ENCODE data around the gene SCYGR4. TPM values are rescaled to one million over a fixed set of nuclear protein-coding genes. Genes with fewer than 3 reads are reported as not detected.

The SCYGR4 gene
- polyA plus RNA-seq, 1 donor from 2014 or later, result not detected

DNA sequence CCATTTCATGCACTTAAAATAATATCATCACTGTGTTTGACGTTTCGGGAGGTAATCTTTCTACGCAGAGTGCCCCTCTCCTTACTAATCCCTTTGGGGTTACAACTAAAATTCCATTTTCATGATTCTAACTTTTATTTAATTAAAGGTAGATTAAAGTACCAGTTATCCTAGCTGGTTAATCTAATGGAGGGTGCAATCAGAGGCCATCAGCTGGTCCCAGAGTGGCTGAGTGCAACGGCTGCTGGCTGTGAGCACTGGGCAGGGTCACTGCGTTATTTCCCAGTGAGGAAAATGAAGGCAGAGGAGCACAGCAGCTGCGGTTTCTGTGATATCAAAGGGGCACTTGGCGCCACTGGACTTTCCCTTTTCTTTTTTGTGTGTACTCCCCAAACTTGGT is 12.1 kb downstream of the SCYGR4 start:
- Histone ChIP-seq H3K4me3 (ENCODE audit: low read length) (peak overlapping the region; percentile 54), H3F3A (ENCODE audit: insufficient read depth, low read length, poor library complexity, severe bottlenecking) (peaks cover 4% of the 10 kb centered on the region), H3K9ac (ENCODE audit: low read length) (peak overlapping the region; percentile 63), H3K27me3 (ENCODE audit: insufficient read depth, low read depth, low read length) (no peaks in the 10 kb centered on the region), H3K79me2 (replicated peaks; ENCODE audit: insufficient read depth, low read length) (peaks cover 4% of the 10 kb centered on the region), H2AFZ (ENCODE audit: low read depth, low read length) (no peak overlapping the region), H3K4me2 (ENCODE audit: low read length) (peak overlapping the region; percentile 37), H4K20me1 (ENCODE audit: insufficient read depth) (no peaks in the 10 kb centered on the region), H3K36me3 (ENCODE audit: insufficient read depth, low read length) (no peaks in the 10 kb centered on the region), H3K9me2 (ENCODE audit: insufficient read depth, low read length) (no peaks in the 10 kb centered on the region), H3K27ac (ENCODE audit: low read length) (peak overlapping the region; percentile 97), H3K9me3 (ENCODE audit: low read length) (no peaks in the 10 kb centered on the region)
- TF ChIP-seq, protein P1, sequence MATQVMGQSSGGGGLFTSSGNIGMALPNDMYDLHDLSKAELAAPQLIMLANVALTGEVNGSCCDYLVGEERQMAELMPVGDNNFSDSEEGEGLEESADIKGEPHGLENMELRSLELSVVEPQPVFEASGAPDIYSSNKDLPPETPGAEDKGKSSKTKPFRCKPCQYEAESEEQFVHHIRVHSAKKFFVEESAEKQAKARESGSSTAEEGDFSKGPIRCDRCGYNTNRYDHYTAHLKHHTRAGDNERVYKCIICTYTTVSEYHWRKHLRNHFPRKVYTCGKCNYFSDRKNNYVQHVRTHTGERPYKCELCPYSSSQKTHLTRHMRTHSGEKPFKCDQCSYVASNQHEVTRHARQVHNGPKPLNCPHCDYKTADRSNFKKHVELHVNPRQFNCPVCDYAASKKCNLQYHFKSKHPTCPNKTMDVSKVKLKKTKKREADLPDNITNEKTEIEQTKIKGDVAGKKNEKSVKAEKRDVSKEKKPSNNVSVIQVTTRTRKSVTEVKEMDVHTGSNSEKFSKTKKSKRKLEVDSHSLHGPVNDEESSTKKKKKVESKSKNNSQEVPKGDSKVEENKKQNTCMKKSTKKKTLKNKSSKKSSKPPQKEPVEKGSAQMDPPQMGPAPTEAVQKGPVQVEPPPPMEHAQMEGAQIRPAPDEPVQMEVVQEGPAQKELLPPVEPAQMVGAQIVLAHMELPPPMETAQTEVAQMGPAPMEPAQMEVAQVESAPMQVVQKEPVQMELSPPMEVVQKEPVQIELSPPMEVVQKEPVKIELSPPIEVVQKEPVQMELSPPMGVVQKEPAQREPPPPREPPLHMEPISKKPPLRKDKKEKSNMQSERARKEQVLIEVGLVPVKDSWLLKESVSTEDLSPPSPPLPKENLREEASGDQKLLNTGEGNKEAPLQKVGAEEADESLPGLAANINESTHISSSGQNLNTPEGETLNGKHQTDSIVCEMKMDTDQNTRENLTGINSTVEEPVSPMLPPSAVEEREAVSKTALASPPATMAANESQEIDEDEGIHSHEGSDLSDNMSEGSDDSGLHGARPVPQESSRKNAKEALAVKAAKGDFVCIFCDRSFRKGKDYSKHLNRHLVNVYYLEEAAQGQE (IDR thresholded peaks at IDR 0.05; ENCODE audit: borderline replicate concordance), result no peak
- TF ChIP-seq TAF1 (IDR thresholded peaks at IDR 0.05; ENCODE audit: low read depth) (no peak), RAD21 (conservative IDR thresholded peaks at IDR 0.05) (no peak), CTCF (IDR thresholded peaks at IDR 0.05; ENCODE audit: poor library complexity, severe bottlenecking) (no peak), EP300 (conservative IDR thresholded peaks at IDR 0.05; ENCODE audit: poor library complexity, severe bottlenecking) (no peak), SMC3 (conservative IDR thresholded peaks at IDR 0.05; ENCODE audit: poor library complexity) (no peak), MXI1 (conservative IDR thresholded peaks at IDR 0.05; ENCODE audit: poor library complexity, severe bottlenecking) (no peak), EZH2 (IDR thresholded peaks at IDR 0.05; ENCODE audit: borderline replicate concordance, insufficient read depth, low read length, poor library complexity, severe bottlenecking) (no peak), POLR2AphosphoS5 (IDR thresholded peaks at IDR 0.05) (no peak)

- H2AFZ ChIP-seq (ENCODE audit: low read depth, low read length), result no peak overlapping the region
- peak overlapping the region; percentile 63 for H3K9ac ChIP-seq (ENCODE audit: low read length)
- H3F3A ChIP-seq (ENCODE audit: insufficient read depth, low read length, poor library complexity, severe bottlenecking), result peaks cover 4% of the 10 kb centered on the region
- peak overlapping the region; percentile 75 for H3K4me2 ChIP-seq (ENCODE audit: low read length)
- H3K9me3 ChIP-seq (ENCODE audit: low read length), result no peaks in the 10 kb centered on the region
- H3K9me2 ChIP-seq (ENCODE audit: insufficient read depth, low read length), result no peaks in the 10 kb centered on the region
- TF ChIP-seq MXI1 (conservative IDR thresholded peaks at IDR 0.05; ENCODE audit: poor library complexity, severe bottlenecking) (no peak), TAF1 (IDR thresholded peaks at IDR 0.05; ENCODE audit: low read depth) (no peak), EZH2 (IDR thresholded peaks at IDR 0.05; ENCODE audit: borderline replicate concordance, insufficient read depth, low read length, poor library complexity, severe bottlenecking) (no peak), RAD21 (conservative IDR thresholded peaks at IDR 0.05) (peak; percentile 36), POLR2AphosphoS5 (IDR thresholded peaks at IDR 0.05) (peak; percentile 87), EP300 (conservative IDR thresholded peaks at IDR 0.05; ENCODE audit: poor library complexity, severe bottlenecking) (peak; percentile 97), SMC3 (conservative IDR thresholded peaks at IDR 0.05; ENCODE audit: poor library complexity) (no peak)
- TF ChIP-seq, protein P1 (IDR thresholded peaks at IDR 0.05; ENCODE audit: borderline replicate concordance), result peak; percentile 100
- H3K36me3 ChIP-seq (ENCODE audit: insufficient read depth, low read length), result no peaks in the 10 kb centered on the region
- peak overlapping the region; percentile 97 for H3K27ac ChIP-seq (ENCODE audit: low read length)
- peaks cover 4% of the 10 kb centered on the region for H3K79me2 ChIP-seq (replicated peaks; ENCODE audit: insufficient read depth, low read length)
- peak overlapping the region; percentile 54 for H3K4me3 ChIP-seq (ENCODE audit: low read length)
- no peaks in the 10 kb centered on the region for H4K20me1 ChIP-seq (ENCODE audit: insufficient read depth)
- H3K27me3 ChIP-seq (ENCODE audit: insufficient read depth, low read depth, low read length), result no peaks in the 10 kb centered on the region
Observed at GRCh38 chr2:227630322-227630721, 13.0 kb downstream of the SCYGR4 start.
